ENCODE results near the gene TDRD12. TPM values are rescaled to one million over a fixed set of nuclear protein-coding genes. Genes with fewer than 3 reads are reported as not detected.

TDRD12 gene
- total RNA-seq, 2 donors from 2014 or later: 0.41 to 9.8 TPM

- no peak overlapping the region for H3K4me3 ChIP-seq
- no peaks in the 10 kb centered on the region for H3K27me3 ChIP-seq (replicated peaks; ENCODE audit: insufficient read depth)
- no peak for DNase-seq (ENCODE audit: low spot score)
- H3K36me3 ChIP-seq: no peaks in the 10 kb centered on the region
- TF ChIP-seq POLR2A (IDR thresholded peaks at IDR 0.05) (no peak), CTCF (IDR thresholded peaks at IDR 0.05) (no peak), POLR2AphosphoS5 (IDR thresholded peaks at IDR 0.05) (no peak)
- no peaks in the 10 kb centered on the region for H3K9me3 ChIP-seq
- WGBS: 62% methylated on average over 4 of the region's 4 CpGs
- H3K4me1 ChIP-seq (replicated peaks): no peaks in the 10 kb centered on the region
- intact Hi-C loops (cut with DNase I): no loop called here
- H3K27ac ChIP-seq: no peak overlapping the region
Measured at GRCh38 chr19:32798201-32798600, 78.6 kb downstream of the TDRD12 start.

GRCh38 chr19:32800191-32800590 lies 80.6 kb downstream of the TDRD12 start:
- Histone ChIP-seq H3K27me3 (replicated peaks; ENCODE audit: insufficient read depth) (no peaks in the 10 kb centered on the region), H3K36me3 (no peaks in the 10 kb centered on the region), H3K9me3 (no peaks in the 10 kb centered on the region), H3K27ac (no peak overlapping the region), H3K4me3 (no peak overlapping the region), H3K4me1 (replicated peaks) (no peaks in the 10 kb centered on the region)
- no peak for TF ChIP-seq CTCF (IDR thresholded peaks at IDR 0.05)
- TF ChIP-seq POLR2A (IDR thresholded peaks at IDR 0.05): no peak
- no peak for TF ChIP-seq POLR2AphosphoS5 (IDR thresholded peaks at IDR 0.05)
- DNase-seq (ENCODE audit: low spot score): no peak
- intact Hi-C loops (cut with DNase I): no loop called here

- Histone ChIP-seq H3K36me3 (no peaks in the 10 kb centered on the region), H3K9me3 (no peaks in the 10 kb centered on the region), H3K27ac (no peak overlapping the region), H3K4me1 (replicated peaks) (no peaks in the 10 kb centered on the region), H3K4me3 (no peak overlapping the region), H3K27me3 (replicated peaks; ENCODE audit: insufficient read depth) (no peaks in the 10 kb centered on the region)
- no peak for TF ChIP-seq POLR2A (IDR thresholded peaks at IDR 0.05)
- TF ChIP-seq CTCF (IDR thresholded peaks at IDR 0.05): no peak
- no peak for TF ChIP-seq POLR2AphosphoS5 (IDR thresholded peaks at IDR 0.05)
- intact Hi-C loops (cut with DNase I): no loop called here
- DNase-seq (ENCODE audit: low spot score): no peak
- WGBS: 6% methylated on average over 4 of the region's 4 CpGs
Measured at GRCh38 chr19:32800754-32801153, 81.2 kb downstream of the TDRD12 start.

- intact Hi-C loops (cut with DNase I): no loop called here
- Histone ChIP-seq H3K27me3 (replicated peaks; ENCODE audit: insufficient read depth) (no peaks in the 10 kb centered on the region), H3K36me3 (no peaks in the 10 kb centered on the region), H3K9me3 (no peaks in the 10 kb centered on the region), H3K27ac (no peak overlapping the region), H3K4me1 (replicated peaks) (no peaks in the 10 kb centered on the region), H3K4me3 (no peak overlapping the region)
- no peak for DNase-seq (ENCODE audit: low spot score)
- TF ChIP-seq POLR2A (IDR thresholded peaks at IDR 0.05) (no peak), CTCF (IDR thresholded peaks at IDR 0.05) (no peak), POLR2AphosphoS5 (IDR thresholded peaks at IDR 0.05) (no peak)
- WGBS: 85% methylated on average over 12 of the region's 12 CpGs
Measured at GRCh38 chr19:32802840-32803239, 83.3 kb downstream of the TDRD12 start.

GRCh38 chr19:32808236-32808635 lies 88.7 kb downstream of the TDRD12 start:
- Histone ChIP-seq H3K36me3 (no peaks in the 10 kb centered on the region), H3K27me3 (replicated peaks; ENCODE audit: insufficient read depth) (no peaks in the 10 kb centered on the region), H3K9me3 (no peaks in the 10 kb centered on the region), H3K4me1 (replicated peaks) (no peaks in the 10 kb centered on the region), H3K27ac (no peak overlapping the region), H3K4me3 (no peak overlapping the region)
- TF ChIP-seq POLR2A (IDR thresholded peaks at IDR 0.05) (no peak), CTCF (IDR thresholded peaks at IDR 0.05) (no peak), POLR2AphosphoS5 (IDR thresholded peaks at IDR 0.05) (no peak)
- no peak for DNase-seq (ENCODE audit: low spot score)
- 88% methylated on average over 4 of the region's 4 CpGs for WGBS
- intact Hi-C loops (cut with DNase I): no loop called here
